H1 (cell line): ENCODE results near the gene CCNT1. TPM values are rescaled to one million over a fixed set of nuclear protein-coding genes. Genes with fewer than 3 reads are reported as not detected.

Experiments used
- SUZ12 ChIP-seq: fragments of 200-600 bp; sonication (generic); IDR thresholded peaks from 2 replicates; pipeline ENCODE4 v1.6.1; 2012; ENCODE audit warnings: mild to moderate bottlenecking, inconsistent platforms, low read length, moderate library complexity, mixed read lengths
- microRNA counts: library from miRNA; unstranded; fragments of <30 nt; microRNA quantifications from one replicate; lab custom pipeline; 2015
- microRNA-seq, 2 experiments: library from miRNA; unstranded; fragments of <30 nt; microRNA quantifications; one replicate each; pipeline versions ENCODE4 to v1.2.0, GENCODE V29; 2016 to 2020; ENCODE audit warnings: borderline microRNAs expressed in 2 of 2, borderline number of aligned reads in 2 of 2, borderline replicate concordance in 1 of 2
- polyA plus RNA-seq, 7 experiments: library from polyadenylated mRNA; depleted of rRNA in 3 of 7; stranded (reverse) in 5 of 7; unstranded in 2 of 7; fragments of >200 nt in 5 of 7; fragments of 200-250 nt in 2 of 7; gene quantifications; 1 replicate in 5 of 7; 2 replicates in 1 of 7; 4 replicates in 1 of 7; pipeline versions ENCODE4 v1.2.1 to v1.2.3, GENCODE V29; 2011 to 2013; ENCODE audit warnings: missing spikeins in 2 of 7, mixed read lengths in 2 of 7
- small RNA-seq: library from polyadenylated mRNA; stranded (forward); fragments of <200 nt; extraction: miRNeasy Mini kit (QIAGEN cat#:217004); gene quantifications from one replicate; pipeline ENCODE3, GENCODE V24; 2013; ENCODE audit not compliant: insufficient read depth
- total RNA-seq: library from RNA; stranded (reverse); fragmentation: NEBNext Ultra II Directional; extraction: Animal tissue kit (Norgen Biotek cat#: 25700); gene quantifications from 2 replicates; pipeline ENCODE4 v1.2.1, GENCODE V29; 2021

CCNT1 gene
- total and polyA plus RNA-seq, 2 of the 8 experiments (the other 6 are each of a cell fraction or from before 2014, with no cell fraction given), result 13.2 to 45.9 TPM

GRCh38 chr12:48640428-48640827 is 76.1 kb downstream of the CCNT1 start (continued):
- TF ChIP-seq SUZ12, result no peak

MicroRNAs within 50 kb of the gene (microRNA counts, 767-probe panel; counts per million panel counts)
- 879 counts per million, percentile 95 among the panel's probes with 10 or more counts for microRNA hsa-miR-1291 (lab: Ali Mortazavi, UCI)

Small RNA genes within 50 kb of the gene (microRNA-seq; reads per million reads assigned to microRNA genes)
- 0 to 1.2 reads per million in 2 experiments for gene MIR1291

Small RNA genes within 50 kb of the gene (small RNA-seq; reads per million reads assigned to genes)
- gene MIR1291 (not detected), gene SNORA2A (6.5 reads per million, percentile 71 among the genes with 10 or more reads in this experiment), gene SNORA2B (2.2 reads per million, percentile 22 among the genes with 10 or more reads in this experiment), gene SNORA2C (1.2 reads per million)

Other genes starting within 250 kb of the CCNT1 start
- not detected in 2 replicates for gene ANP32D, start 244.1 kb downstream of the CCNT1 start, total RNA-seq
- not detected in 2 replicates for gene ANP32D, start 244.1 kb downstream of the CCNT1 start, polyA plus RNA-seq (2011; rRNA removed)
- gene C12orf54, start 234.2 kb downstream of the CCNT1 start, total RNA-seq, result not detected in 2 replicates
- not detected in 2 replicates for gene C12orf54, start 234.2 kb downstream of the CCNT1 start, polyA plus RNA-seq (2011; rRNA removed)
- gene OR8S1, start 191.1 kb downstream of the CCNT1 start, total RNA-seq, result not detected in 2 replicates
- gene OR8S1, start 191.1 kb downstream of the CCNT1 start, polyA plus RNA-seq (2011; rRNA removed), result not detected in 2 replicates
- not detected in 2 replicates for gene LALBA, start 146.7 kb downstream of the CCNT1 start, total RNA-seq
- gene LALBA, start 146.7 kb downstream of the CCNT1 start, polyA plus RNA-seq (2011; rRNA removed), result not detected in 2 replicates
- gene KANSL2, start 34.5 kb downstream of the CCNT1 start, total RNA-seq, result 46.1 and 48.4 TPM in 2 replicates
- 48.3 and 50.7 TPM in 2 replicates for gene KANSL2, start 34.5 kb downstream of the CCNT1 start, polyA plus RNA-seq (2011; rRNA removed)
- 11.7 and 15.6 TPM in 2 replicates for gene ADCY6, start 72.4 kb upstream of the CCNT1 start, total RNA-seq
- gene ADCY6, start 72.4 kb upstream of the CCNT1 start, polyA plus RNA-seq (2011; rRNA removed), result 17.5 and 19.7 TPM in 2 replicates
- 12.5 and 16.9 TPM in 2 replicates for gene CACNB3, start 101.8 kb upstream of the CCNT1 start, total RNA-seq
- gene CACNB3, start 101.8 kb upstream of the CCNT1 start, polyA plus RNA-seq (2011; rRNA removed), result 16.0 and 18.4 TPM in 2 replicates
- 98.1 and 107 TPM in 2 replicates for gene DDX23, start 135.5 kb upstream of the CCNT1 start, total RNA-seq
- 43.4 and 43.5 TPM in 2 replicates for gene DDX23, start 135.5 kb upstream of the CCNT1 start, polyA plus RNA-seq (2011; rRNA removed)
- gene RND1, start 149.2 kb upstream of the CCNT1 start, total RNA-seq, result 15.8 and 16.2 TPM in 2 replicates
- gene RND1, start 149.2 kb upstream of the CCNT1 start, polyA plus RNA-seq (2011; rRNA removed), result 17.1 and 17.8 TPM in 2 replicates
- gene FKBP11, start 208.8 kb upstream of the CCNT1 start, total RNA-seq, result 65.1 and 75.6 TPM in 2 replicates
- 45.7 and 53.9 TPM in 2 replicates for gene FKBP11, start 208.8 kb upstream of the CCNT1 start, polyA plus RNA-seq (2011; rRNA removed)
- gene ARF3, start 240.8 kb upstream of the CCNT1 start, total RNA-seq, result 250 and 251 TPM in 2 replicates
- 231 and 262 TPM in 2 replicates for gene ARF3, start 240.8 kb upstream of the CCNT1 start, polyA plus RNA-seq (2011; rRNA removed)